ENCODE results near the gene LHPP.

Gene LHPP

GRCh38 chr10:124419635-124420034 lies 42.0 kb upstream of the LHPP start:
- DNase-seq (ENCODE audit: low read depth), result no peak
- no peak overlapping the region for H3K4me3 ChIP-seq (ENCODE audit: control insufficient read depth, low read depth, low read length)
- no peak for TF ChIP-seq CTCF (IDR thresholded peaks at IDR 0.05; ENCODE audit: control insufficient read depth, insufficient read depth, low read depth, low read length, missing control alignments)

- no peak overlapping the region for H3K4me3 ChIP-seq (ENCODE audit: control insufficient read depth, low read depth, low read length)
- no peak for TF ChIP-seq CTCF (IDR thresholded peaks at IDR 0.05; ENCODE audit: control insufficient read depth, insufficient read depth, low read depth, low read length, missing control alignments)
- DNase-seq (ENCODE audit: low read depth), result no peak
Measured at GRCh38 chr10:124420254-124420653, 41.4 kb upstream of the LHPP start.

GRCh38 chr10:124422742-124423141 lies 38.9 kb upstream of the LHPP start:
- no peak overlapping the region for H3K4me3 ChIP-seq (ENCODE audit: control insufficient read depth, low read depth, low read length)
- TF ChIP-seq CTCF (IDR thresholded peaks at IDR 0.05; ENCODE audit: control insufficient read depth, insufficient read depth, low read depth, low read length, missing control alignments), result no peak
- no peak for DNase-seq (ENCODE audit: low read depth)

GRCh38 chr10:124423813-124424212 lies 37.8 kb upstream of the LHPP start:
- no peak for DNase-seq (ENCODE audit: low read depth)
- no peak overlapping the region for H3K4me3 ChIP-seq (ENCODE audit: control insufficient read depth, low read depth, low read length)
- no peak for TF ChIP-seq CTCF (IDR thresholded peaks at IDR 0.05; ENCODE audit: control insufficient read depth, insufficient read depth, low read depth, low read length, missing control alignments)

- no peak for DNase-seq (ENCODE audit: low read depth)
- no peak overlapping the region for H3K4me3 ChIP-seq (ENCODE audit: control insufficient read depth, low read depth, low read length)
- TF ChIP-seq CTCF (IDR thresholded peaks at IDR 0.05; ENCODE audit: control insufficient read depth, insufficient read depth, low read depth, low read length, missing control alignments), result no peak
Measured at GRCh38 chr10:124425227-124425962, 36.2 kb upstream of the LHPP start.

GRCh38 chr10:124428207-124428777 lies 33.3 kb upstream of the LHPP start:
- no peak for DNase-seq (ENCODE audit: low read depth)
- H3K4me3 ChIP-seq (ENCODE audit: control insufficient read depth, low read depth, low read length), result no peak overlapping the region
- TF ChIP-seq CTCF (IDR thresholded peaks at IDR 0.05; ENCODE audit: control insufficient read depth, insufficient read depth, low read depth, low read length, missing control alignments), result no peak

Data from AG09309 (cell line).